Measurements from ENCODE around the gene JAG1.

The JAG1 gene

DNA sequence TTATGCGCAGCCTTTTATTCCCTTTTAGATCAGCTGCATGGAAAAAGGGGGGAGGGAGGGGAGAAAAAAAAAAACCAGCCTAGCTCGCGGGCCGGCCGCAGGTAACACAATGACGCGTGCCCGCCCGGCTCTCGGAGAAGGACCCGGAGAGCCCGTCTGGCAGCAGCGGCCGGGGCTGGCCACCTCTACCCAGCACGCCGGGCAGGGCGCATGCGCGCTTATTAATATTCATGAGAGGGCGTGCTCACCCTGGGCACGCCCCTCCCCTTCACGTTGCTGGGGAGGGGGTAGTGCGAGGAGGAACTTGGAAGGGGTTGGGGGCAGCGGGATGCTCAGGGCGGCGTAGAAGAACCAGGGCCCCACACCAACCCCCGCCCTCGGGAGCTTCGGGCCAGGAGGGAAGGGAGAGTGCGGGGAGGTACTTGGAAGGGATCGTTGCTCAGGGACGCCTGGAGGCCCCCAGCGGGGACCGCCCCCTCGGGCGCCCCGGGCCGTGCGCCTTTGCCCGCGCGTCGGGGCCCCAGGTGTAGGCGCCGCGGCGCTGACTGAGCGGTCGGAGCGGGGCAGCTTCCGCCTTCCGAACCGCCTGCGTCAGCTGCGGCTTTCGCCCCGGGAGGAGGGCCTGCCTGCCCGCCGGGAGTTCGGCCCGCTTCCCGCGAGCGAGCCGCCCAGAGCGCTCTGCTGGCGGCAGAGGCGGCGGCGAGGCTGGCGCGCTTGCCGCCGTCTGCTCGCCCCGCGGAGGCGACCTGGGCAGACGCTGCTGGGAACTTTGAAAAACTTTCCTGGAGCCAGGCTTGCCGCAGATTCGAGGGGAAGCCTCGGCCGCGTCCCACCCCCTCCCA lies at the start of gene JAG1:
Gene JAG1, minus strand, starts transcription at position 158 of the 842 bp plus-strand sequence. CDS start 469 bp downstream, outside the sequence.
- DNase-seq (ENCODE audit: low spot score) = peak; percentile 70

DNA sequence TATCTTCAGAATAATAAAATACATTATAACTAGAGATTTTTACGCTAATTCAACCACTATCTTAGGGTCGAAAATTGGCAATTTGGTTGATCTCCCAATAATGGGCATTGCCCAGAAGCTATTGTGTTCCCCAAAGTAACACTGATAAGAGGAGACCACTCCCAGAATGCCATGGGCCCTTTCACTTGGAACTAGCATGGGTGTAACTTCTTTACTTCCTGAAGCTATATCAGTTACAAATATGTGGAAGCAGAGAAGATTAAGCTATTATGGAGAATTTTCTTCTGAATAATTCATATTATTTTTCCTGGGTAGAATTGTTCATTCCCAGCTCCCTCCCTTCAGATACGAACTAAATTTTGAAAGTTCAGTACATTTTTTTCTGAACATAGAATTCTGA lies 48.2 kb upstream of the JAG1 start:
- DNase-seq (ENCODE audit: low spot score) = no peak

DNA sequence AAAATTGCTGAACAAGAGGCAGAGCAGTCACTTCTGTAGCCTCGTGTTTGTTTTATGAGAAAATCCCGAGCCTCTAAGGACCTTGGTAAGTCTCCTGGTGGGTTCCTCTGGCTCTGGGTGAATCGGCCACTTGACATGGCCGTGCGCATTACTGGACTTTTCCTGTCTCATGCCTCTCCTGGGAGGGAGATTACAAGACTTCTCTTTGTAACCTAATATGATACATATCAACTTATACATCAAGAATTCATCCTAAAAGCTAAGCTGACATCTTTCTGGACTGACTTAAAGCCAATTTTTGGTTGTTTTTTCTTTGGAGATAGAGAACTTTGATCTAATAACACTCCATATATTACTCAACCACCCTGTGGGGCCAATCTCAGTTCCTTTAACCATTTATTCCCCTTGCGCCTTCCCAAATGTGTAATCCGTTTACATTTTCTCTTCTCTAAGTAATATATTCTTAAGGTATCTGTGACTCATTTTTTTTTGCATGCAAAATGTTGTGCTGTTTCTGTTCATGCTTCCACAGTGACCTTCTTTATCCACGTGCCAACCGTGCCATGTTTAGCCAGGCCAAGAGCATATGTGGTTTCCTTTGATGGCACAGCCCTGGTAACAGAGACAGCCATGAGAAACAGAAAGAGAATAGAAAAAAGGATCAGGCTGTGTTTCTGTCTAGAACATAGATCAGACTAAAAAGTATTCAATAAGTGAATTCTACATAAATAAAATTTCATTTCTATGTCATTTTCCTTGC lies 47.5 kb upstream of the JAG1 start:
- DNase-seq (ENCODE audit: low spot score) = no peak

DNA sequence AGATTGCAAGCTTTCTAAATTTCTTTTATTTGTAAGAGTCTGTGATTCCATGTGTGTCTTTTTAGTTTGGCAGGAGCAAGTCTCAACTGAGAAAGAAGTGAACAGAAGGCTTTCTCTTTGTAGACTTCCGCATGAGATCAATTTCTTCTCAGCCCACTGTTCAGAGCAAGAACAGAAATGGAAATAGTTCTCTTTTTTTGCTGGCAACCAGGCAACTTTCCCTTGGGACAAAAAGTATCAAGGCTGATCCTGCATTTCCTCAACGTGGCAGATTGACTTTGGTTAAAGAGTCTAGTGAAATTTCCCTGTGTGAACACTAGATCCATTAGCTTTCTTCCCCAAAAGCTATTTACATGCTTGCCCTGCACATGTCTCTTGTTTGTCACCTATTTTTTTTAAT lies 46.8 kb upstream of the JAG1 start:
- DNase-seq (ENCODE audit: low spot score) = no peak

DNA sequence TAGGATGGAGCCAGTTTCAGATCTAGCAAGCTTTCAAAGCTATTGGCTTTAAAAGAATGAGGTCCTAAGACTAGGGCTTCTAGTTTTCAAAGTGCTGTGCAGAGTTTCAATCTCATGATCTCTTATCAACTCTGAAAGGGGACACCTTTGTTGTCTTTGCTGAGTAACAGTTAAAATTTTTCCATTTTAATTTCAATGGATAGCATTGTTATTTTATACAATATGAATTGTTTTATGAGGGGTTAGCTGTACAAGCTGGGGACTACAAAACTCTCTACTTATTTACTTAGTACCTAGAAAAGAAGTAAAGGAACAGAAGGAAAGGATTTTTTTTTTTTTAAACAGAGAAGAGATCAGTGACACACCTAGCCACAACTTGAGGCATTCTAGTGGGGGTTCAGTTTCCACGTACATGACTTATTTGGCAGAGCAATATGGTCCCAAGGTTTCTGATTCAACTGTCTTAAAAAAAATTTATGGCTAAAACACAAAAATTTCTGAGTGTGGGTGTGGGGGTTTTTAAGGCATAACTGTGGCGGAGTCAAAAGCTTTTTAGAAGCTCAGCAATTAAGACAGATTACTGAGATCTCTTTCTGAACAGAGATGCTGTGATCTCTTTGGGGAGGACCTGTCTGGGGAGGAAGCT lies 46.1 kb upstream of the JAG1 start:
- no peak for DNase-seq (ENCODE audit: low spot score)

DNA sequence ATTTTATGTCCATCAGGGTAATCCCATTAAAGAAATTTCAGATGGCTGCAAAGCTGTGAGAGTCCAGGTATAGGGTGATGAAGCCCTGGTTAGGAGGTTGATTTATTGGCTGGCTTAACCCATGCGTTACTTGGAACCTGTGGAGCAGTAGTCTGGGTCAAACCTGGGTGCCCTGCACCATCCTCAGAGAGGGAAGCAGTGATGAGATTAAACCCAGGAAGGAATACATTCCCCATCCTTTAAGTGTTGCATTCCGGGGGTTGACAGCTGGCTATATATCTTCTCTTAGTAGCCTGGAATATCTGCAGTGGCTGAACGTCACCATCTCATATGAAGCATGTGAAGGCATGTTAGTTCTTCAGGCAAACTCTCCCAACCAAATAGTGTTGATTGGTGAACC lies 44.9 kb upstream of the JAG1 start:
- DNase-seq (ENCODE audit: low spot score) = no peak

- DNase-seq (ENCODE audit: low spot score) = no peak
Measured at GRCh38 chr20:10716855-10717254, 43.1 kb upstream of the JAG1 start.

DNA sequence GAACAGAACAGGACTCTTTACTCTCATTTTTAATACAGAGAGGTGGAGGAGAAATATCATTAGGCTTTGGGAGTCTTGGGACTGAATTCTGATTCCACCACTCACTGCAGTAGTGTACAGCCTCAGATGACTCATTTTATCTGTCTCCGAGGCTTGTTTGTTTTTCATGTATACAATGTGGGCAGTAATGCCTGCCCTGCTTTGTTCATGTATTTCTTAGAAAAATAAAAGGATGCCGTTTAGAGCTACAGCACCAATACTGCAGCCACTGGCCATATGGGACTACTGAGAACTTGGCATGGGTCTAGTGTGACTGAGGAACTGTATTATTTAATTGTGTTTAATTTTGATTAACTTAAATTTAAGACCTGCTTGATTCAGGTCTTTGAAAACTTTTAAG lies 41.2 kb upstream of the JAG1 start:
- no peak for DNase-seq (ENCODE audit: low spot score)

DNA sequence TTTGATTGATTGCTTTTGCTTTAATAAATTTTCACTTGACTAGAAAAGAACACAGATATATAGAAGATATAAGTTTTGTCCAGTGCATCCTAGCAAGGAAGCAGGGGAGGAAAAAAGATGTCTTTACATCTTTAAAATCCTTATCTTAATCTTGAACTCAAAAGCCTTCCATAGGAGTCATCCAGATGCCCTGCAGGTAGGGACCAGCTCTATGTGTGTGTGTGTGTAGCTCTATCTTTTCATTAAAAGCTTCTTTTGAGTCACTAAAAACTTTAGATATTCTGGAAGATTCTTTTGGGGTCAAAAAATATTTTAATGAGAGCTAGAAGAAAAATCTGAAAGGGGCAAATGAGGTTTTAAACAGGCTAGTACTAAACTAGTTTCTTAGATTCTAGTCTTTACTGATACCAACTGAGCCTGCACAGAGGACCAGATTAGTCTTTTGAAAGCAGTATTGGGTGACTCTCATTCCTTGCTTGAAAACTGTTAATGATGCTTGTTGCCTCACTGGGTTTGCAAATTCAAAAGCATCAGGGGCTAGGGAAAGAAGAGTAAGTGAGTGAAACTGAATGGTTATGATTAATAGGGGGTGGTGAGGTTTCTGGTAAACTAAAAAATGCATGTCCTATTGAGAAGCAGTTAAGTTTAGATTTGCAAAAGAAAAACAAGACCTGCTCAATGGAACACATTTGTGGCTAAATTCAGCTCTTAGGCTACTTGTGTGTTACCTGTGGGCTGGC lies 40.6 kb upstream of the JAG1 start:
- DNase-seq (ENCODE audit: low spot score) = no peak

GRCh38 chr20:10713161-10713560 lies 39.4 kb upstream of the JAG1 start:
- no peak for DNase-seq (ENCODE audit: low spot score)

GRCh38 chr20:10711903-10712451 lies 38.2 kb upstream of the JAG1 start:
- no peak for DNase-seq (ENCODE audit: low spot score)

DNA sequence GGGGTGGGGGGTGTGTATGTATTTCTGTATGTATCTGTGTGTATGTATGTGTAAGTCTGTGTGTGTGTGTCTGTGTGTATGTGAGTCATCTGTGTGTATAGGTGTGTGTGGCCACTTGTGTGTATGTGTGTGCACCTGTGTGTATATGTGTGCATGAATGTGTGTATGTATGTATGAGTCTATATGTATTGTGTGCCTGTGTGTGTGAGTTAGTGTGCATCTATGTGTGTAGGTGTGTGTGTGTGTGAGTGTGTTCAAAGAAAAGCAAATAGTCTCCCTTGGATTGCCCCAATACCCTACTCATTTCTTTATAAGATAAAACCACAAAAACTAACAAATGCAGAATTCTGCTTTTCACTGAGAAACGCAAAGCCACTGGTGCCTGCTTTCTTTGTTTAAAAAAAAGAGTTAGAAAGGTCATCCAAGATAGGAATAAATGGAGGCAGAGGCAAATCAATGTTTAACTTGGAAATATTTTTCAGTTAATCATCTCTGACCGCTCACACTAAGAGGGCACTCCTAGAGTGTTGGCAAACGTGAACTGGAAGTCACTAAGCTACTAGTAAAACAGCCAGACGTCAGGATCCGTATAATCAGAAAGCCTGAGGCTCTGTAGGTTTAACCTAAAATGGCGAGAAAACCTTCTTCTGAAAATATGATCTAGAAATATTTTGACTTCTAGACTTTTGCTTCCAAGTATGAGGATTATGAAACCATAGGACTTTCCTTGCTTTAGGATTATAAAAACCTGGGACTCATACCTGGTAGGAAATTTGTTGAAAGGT lies 37.4 kb upstream of the JAG1 start:
- no peak for DNase-seq (ENCODE audit: low spot score)

GRCh38 chr20:10709916-10710315 lies 36.1 kb upstream of the JAG1 start:
- no peak for DNase-seq (ENCODE audit: low spot score)

DNA sequence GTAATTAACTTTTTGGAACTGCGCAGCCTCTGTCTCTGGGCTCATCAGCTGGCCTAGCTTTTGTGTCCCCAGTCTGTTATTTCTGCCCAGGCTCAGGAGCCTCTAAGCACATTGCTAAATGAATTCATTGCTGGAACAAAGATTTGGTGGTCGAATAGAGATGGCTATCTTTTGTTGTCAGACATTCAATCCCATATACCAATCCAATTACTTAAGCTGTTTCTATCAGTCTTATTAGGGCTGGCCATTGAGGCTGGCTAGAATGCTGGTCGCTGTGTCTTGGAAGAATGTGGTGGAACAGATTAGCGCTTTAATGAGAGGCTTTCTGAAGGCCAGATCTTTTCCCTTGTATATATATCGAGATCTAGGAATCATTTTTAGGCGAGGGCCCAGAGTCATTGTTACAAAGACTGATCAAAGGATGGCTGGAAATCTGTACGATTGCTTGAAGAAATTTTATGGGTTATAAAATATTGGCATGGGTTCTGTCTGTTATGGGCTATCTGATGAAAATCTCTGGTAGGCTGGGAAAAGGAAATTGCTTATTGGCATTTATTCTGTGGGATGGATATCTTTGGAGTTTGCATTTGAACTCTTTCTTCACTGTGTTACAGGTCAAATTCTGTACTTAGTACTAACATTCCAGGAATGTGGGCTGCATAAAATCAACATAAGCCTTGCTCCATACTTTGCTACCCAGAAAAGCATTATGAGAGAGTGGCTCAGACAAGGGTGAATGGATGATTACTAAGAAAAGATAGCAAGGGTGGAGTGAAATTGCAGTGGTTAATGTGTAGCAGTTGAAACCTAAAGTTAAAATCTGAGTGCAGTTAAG lies 34.8 kb upstream of the JAG1 start:
- no peak for DNase-seq (ENCODE audit: low spot score)

DNA sequence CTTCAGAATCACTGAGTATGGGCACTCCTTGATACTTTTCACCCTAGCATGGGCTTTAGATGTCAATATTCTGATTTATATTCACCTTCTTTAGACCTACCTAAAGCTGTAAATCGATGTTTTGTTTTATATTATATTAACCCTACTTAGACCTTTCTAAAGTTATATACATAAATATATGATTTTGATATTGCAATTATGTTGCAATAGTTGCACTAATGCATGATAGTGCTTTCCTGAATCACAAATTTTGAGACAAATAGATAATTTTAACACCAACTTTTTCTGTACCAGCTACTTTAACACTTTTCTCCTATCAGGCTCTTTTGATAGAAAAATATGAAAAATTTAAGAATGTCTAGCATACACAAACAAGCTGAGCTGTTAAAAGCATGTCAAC lies 34.0 kb upstream of the JAG1 start:
- no peak for DNase-seq (ENCODE audit: low spot score)

- no peak for DNase-seq (ENCODE audit: low spot score)
Measured at GRCh38 chr20:10707068-10707467, 33.3 kb upstream of the JAG1 start.

GRCh38 chr20:10706460-10706811 lies 32.6 kb upstream of the JAG1 start:
- no peak for DNase-seq (ENCODE audit: low spot score)

GRCh38 chr20:10705801-10706459 lies 32.1 kb upstream of the JAG1 start:
- no peak for DNase-seq (ENCODE audit: low spot score)

- no peak for DNase-seq (ENCODE audit: low spot score)
Measured at GRCh38 chr20:10701607-10702006, 27.8 kb upstream of the JAG1 start.

DNA sequence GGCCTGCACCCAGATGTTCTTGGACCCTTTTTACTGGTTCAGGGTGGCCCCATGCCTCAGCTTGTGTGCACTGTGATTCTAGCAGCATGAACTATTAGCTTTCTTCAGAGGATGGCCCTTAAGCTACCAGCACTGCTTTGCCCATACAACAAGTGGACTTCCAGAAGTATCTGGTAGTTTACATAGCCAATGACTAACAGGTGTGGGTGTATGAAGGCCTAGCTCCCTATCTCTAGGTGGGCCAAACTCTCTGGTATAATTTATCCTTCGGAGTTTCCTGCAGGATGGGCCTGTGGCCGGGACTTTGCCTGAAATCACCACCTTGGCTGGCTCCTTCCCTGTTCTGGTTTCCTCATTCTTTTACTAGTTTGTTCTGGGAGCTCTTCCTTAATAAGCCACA lies 26.1 kb upstream of the JAG1 start:
- DNase-seq (ENCODE audit: low spot score) = no peak

Data from hematopoietic multipotent progenitor cell treated with erythropoietin and hydrocortisone succinate and interleukin-3 and kit ligand, for 15 days (in vitro differentiated cells).